Measurements from ENCODE around the gene COL9A1. TPM values are rescaled to one million over a fixed set of nuclear protein-coding genes. Genes with fewer than 3 reads are reported as not detected.

The COL9A1 gene
- polyA plus RNA-seq, 3 donors = 34.7 to 44.0 (median 36.5) TPM

- DNase-seq = peak; percentile 67
These were observed 1.7 kb upstream of the COL9A1 start for GRCh38 chr6:70304616-70305015.

GRCh38 chr6:70299456-70299855 lies 3.4 kb downstream of the COL9A1 start:
- DNase-seq = no peak

GRCh38 chr6:70298068-70298467 lies 4.8 kb downstream of the COL9A1 start:
- DNase-seq = no peak

GRCh38 chr6:70292193-70292592 lies 10.7 kb downstream of the COL9A1 start:
- no peak for DNase-seq

- no peak for DNase-seq
These were observed 13.6 kb downstream of the COL9A1 start for GRCh38 chr6:70289299-70289698.

GRCh38 chr6:70286905-70287304 lies 16.0 kb downstream of the COL9A1 start:
- DNase-seq = no peak

- DNase-seq = no peak
These were observed 17.7 kb downstream of the COL9A1 start for GRCh38 chr6:70285201-70285600.

- peak; percentile 33 for DNase-seq
These were observed 19.9 kb downstream of the COL9A1 start for GRCh38 chr6:70282919-70283461.

- peak; percentile 40 for DNase-seq
These were observed 20.5 kb downstream of the COL9A1 start for GRCh38 chr6:70282312-70282918.

- DNase-seq = peak; percentile 2
These were observed 21.0 kb downstream of the COL9A1 start for GRCh38 chr6:70281923-70282311.

GRCh38 chr6:70280400-70280853 lies 22.5 kb downstream of the COL9A1 start:
- no peak for DNase-seq

GRCh38 chr6:70277470-70277869 lies 25.4 kb downstream of the COL9A1 start:
- DNase-seq = peak; percentile 10

- DNase-seq = no peak
These were observed 28.5 kb downstream of the COL9A1 start for GRCh38 chr6:70274338-70274737.

- no peak for DNase-seq
These were observed 30.8 kb downstream of the COL9A1 start for GRCh38 chr6:70272071-70272470.

- DNase-seq = peak; percentile 24
These were observed 32.4 kb downstream of the COL9A1 start for GRCh38 chr6:70270287-70271005.

GRCh38 chr6:70266142-70266541 lies 36.7 kb downstream of the COL9A1 start:
- DNase-seq = no peak

- DNase-seq = no peak
These were observed 38.6 kb downstream of the COL9A1 start for GRCh38 chr6:70264306-70264705.

GRCh38 chr6:70258483-70258882 lies 44.4 kb downstream of the COL9A1 start:
- DNase-seq = no peak

- DNase-seq = no peak
These were observed 45.1 kb downstream of the COL9A1 start for GRCh38 chr6:70257768-70258273.

- no peak for DNase-seq
These were observed 48.1 kb downstream of the COL9A1 start for GRCh38 chr6:70254784-70255183.

- DNase-seq = no peak
These were observed 49.0 kb downstream of the COL9A1 start for GRCh38 chr6:70253923-70254322.

- DNase-seq = no peak
These were observed 50.3 kb downstream of the COL9A1 start for GRCh38 chr6:70252604-70253003.

GRCh38 chr6:70246118-70246517 lies 56.8 kb downstream of the COL9A1 start:
- DNase-seq = no peak

Measured in renal pelvis (tissue), 4 donors.